OCI-LY3 (cell line): ENCODE data around the gene ZNF488.

Experiments used
- CTCF ChIP-seq: fragments of 200-600, 300-600 bp; sonication (generic); IDR thresholded peaks from 2 replicates; pipeline ENCODE4 v1.5.1; 2014; ENCODE audit warnings: antibody characterized with exemption, low read length, low read depth
- EZH2phosphoT487 ChIP-seq: fragments of 200-600 bp; shearing (Covaris generic); IDR thresholded peaks from 2 replicates; pipeline ENCODE4 v1.6.1; 2018; ENCODE audit warnings: antibody characterized with exemption, mixed run types, low read depth

- TF ChIP-seq CTCF = no peak
- no peak for TF ChIP-seq EZH2phosphoT487
Measured at GRCh38 chr10:47366731-47367460, 17.2 kb downstream of the ZNF488 start.
